Measurements from ENCODE around the gene DCAF11. TPM values are rescaled to one million over a fixed set of nuclear protein-coding genes. Genes with fewer than 3 reads are reported as not detected.

DCAF11 gene
- total and polyA plus RNA-seq, 4 experiments from 2014 or later: 71.5 to 93.4 (median 75.4) TPM

- Mint-ChIP-seq H3K9me3 (no peaks in the 10 kb centered on the region), H3K4me3 (peak overlapping the region in 4 of 8 donors; percentile 30 to 64 (median 44)), H3K27ac (peak overlapping the region; percentile 82 to 96 (median 95)), H3K27me3 (no peaks in the 10 kb centered on the region), H3K4me1 (peaks cover 6 to 15% (median 12%) of the 10 kb centered on the region in 4 donors), H3K36me3 (peaks cover 11 to 16% of the 10 kb centered on the region in 2 donors)
- ChIA-PET POLR2A (ENCODE audit: partially characterized antibody) (interaction anchor here (0.6 to 8.4 kb wide), 18 partner anchors 15 to 163 kb away, joined by 3 to 137 read pairs (median 8); partner anchors contain the start of genes CARMIL3, CHMP4A, EMC9 and IPO4), CTCF (ENCODE audit: partially characterized antibody) (interaction anchor here (0.9 to 11.5 kb wide), 41 partner anchors 8 to 225 kb away, joined by 3 to 412 read pairs (median 6); partner anchors contain the start of genes CARMIL3, CIDEB, DHRS4L2 and EMC9)
- Histone ChIP-seq H3K4me3 (ENCODE audit: low read length in 2 of 2) (no peak overlapping the region), H3K9me3 (ENCODE audit: control insufficient read depth in 1 of 2, low read length in 2 of 2) (no peaks in the 10 kb centered on the region), H3K36me3 (ENCODE audit: insufficient read depth, low read length) (peaks cover 3% of the 10 kb centered on the region), H3K4me1 (ENCODE audit: insufficient read depth, low read length) (peaks cover 18% of the 10 kb centered on the region), H3K27me3 (ENCODE audit: insufficient read depth, low read length) (no peaks in the 10 kb centered on the region), H3K27ac (ENCODE audit: low read depth, low read length) (peak overlapping the region; percentile 45)
- intact Hi-C loops (cut with micrococcal nuclease): loop anchor here (1.0 kb wide), 5 partner anchors 18 to 94 kb away; partner anchors contain the start of gene IRF9
- no peak for DNase-seq
Observed at GRCh38 chr14:24108336-24108874, 6.2 kb upstream of the DCAF11 start.

GRCh38 chr14:24110060-24110459 lies 4.5 kb upstream of the DCAF11 start:
- Histone ChIP-seq H3K27ac (ENCODE audit: low read depth, low read length) (no peak overlapping the region), H3K9me3 (ENCODE audit: control insufficient read depth in 1 of 2, low read length in 2 of 2) (no peaks in the 10 kb centered on the region), H3K4me1 (ENCODE audit: insufficient read depth, low read length) (peaks cover 21% of the 10 kb centered on the region), H3K4me3 (ENCODE audit: low read length in 2 of 2) (no peak overlapping the region), H3K27me3 (ENCODE audit: insufficient read depth, low read length) (no peaks in the 10 kb centered on the region), H3K36me3 (ENCODE audit: insufficient read depth, low read length) (no peaks in the 10 kb centered on the region)
- peaks cover 7 to 31% (median 13%) of the 10 kb centered on the region in 4 donors for H3K4me1 Mint-ChIP-seq
- no peak overlapping the region for H3K27ac Mint-ChIP-seq
- POLR2A ChIA-PET (ENCODE audit: partially characterized antibody): interaction anchor here (1.0 to 8.4 kb wide), 12 partner anchors 17 to 126 kb away, joined by 3 to 137 read pairs (median 6); partner anchors contain the start of genes CARMIL3, EMC9, IRF9 and PCK2
- peaks cover 2 to 10% of the 10 kb centered on the region in 2 donors for H3K36me3 Mint-ChIP-seq
- intact Hi-C loops (cut with micrococcal nuclease): loop anchor here (10.0 kb wide), 1 partner anchor 645 kb away; the partner anchor contains the start of gene NGDN
- no peak for DNase-seq
- H3K9me3 Mint-ChIP-seq: peaks cover 0 to 2% (median 0%) of the 10 kb centered on the region in 8 donors
- H3K27me3 Mint-ChIP-seq: no peaks in the 10 kb centered on the region
- H3K4me3 Mint-ChIP-seq: no peak overlapping the region
- CTCF ChIA-PET (ENCODE audit: partially characterized antibody): interaction anchor here (0.6 to 11.5 kb wide), 21 partner anchors 8 to 327 kb away, joined by 3 to 412 read pairs (median 8); partner anchors contain the start of genes CARMIL3, DHRS4L2, EMC9 and IRF9

- H3K4me1 Mint-ChIP-seq: peaks cover 11 to 36% (median 17%) of the 10 kb centered on the region in 4 donors
- Histone ChIP-seq H3K9me3 (ENCODE audit: control insufficient read depth in 1 of 2, low read length in 2 of 2) (no peaks in the 10 kb centered on the region), H3K4me1 (ENCODE audit: insufficient read depth, low read length) (peaks cover 22% of the 10 kb centered on the region), H3K27ac (ENCODE audit: low read depth, low read length) (no peak overlapping the region), H3K27me3 (ENCODE audit: insufficient read depth, low read length) (no peaks in the 10 kb centered on the region), H3K4me3 (ENCODE audit: low read length in 2 of 2) (no peak overlapping the region), H3K36me3 (ENCODE audit: insufficient read depth, low read length) (no peaks in the 10 kb centered on the region)
- DNase-seq: no peak
- H3K27ac Mint-ChIP-seq: peak overlapping the region in 2 of 7 donors; percentile 16 to 70
- peaks cover 0 to 2% (median 0%) of the 10 kb centered on the region in 8 donors for H3K9me3 Mint-ChIP-seq
- no peak overlapping the region for H3K4me3 Mint-ChIP-seq
- peaks cover 0 to 15% of the 10 kb centered on the region in 2 donors for H3K36me3 Mint-ChIP-seq
- intact Hi-C loops (cut with micrococcal nuclease): loop anchor here (10.0 kb wide), 1 partner anchor 646 kb away; the partner anchor contains the start of gene NGDN
- CTCF ChIA-PET (ENCODE audit: partially characterized antibody): interaction anchor here (0.6 to 11.5 kb wide), 14 partner anchors 15 to 327 kb away, joined by 3 to 412 read pairs (median 12); partner anchors contain the start of genes CARMIL3, EMC9, IRF9 and PCK2
- POLR2A ChIA-PET (ENCODE audit: partially characterized antibody): interaction anchor here (1.0 to 8.4 kb wide), 12 partner anchors 17 to 125 kb away, joined by 3 to 137 read pairs (median 6); partner anchors contain the start of genes CARMIL3, EMC9, IRF9 and PCK2
- H3K27me3 Mint-ChIP-seq: no peaks in the 10 kb centered on the region
Observed at GRCh38 chr14:24110523-24110922, 4.1 kb upstream of the DCAF11 start.

GRCh38 chr14:24113379-24113800 lies 1.2 kb upstream of the DCAF11 start:
- Histone ChIP-seq H3K4me3 (ENCODE audit: low read length in 2 of 2) (peak overlapping the region; percentile 97), H3K27me3 (ENCODE audit: insufficient read depth, low read length) (no peaks in the 10 kb centered on the region), H3K4me1 (ENCODE audit: insufficient read depth, low read length) (peaks cover 41% of the 10 kb centered on the region), H3K36me3 (ENCODE audit: insufficient read depth, low read length) (peaks cover 13% of the 10 kb centered on the region), H3K27ac (ENCODE audit: low read depth, low read length) (peak overlapping the region; percentile 98), H3K9me3 (ENCODE audit: control insufficient read depth in 1 of 2, low read length in 2 of 2) (no peaks in the 10 kb centered on the region)
- DNase-seq: no peak
- no peaks in the 10 kb centered on the region for H3K27me3 Mint-ChIP-seq
- peaks cover 22 to 45% (median 33%) of the 10 kb centered on the region in 4 donors for H3K4me1 Mint-ChIP-seq
- peak overlapping the region; percentile 95 to 99 (median 98) for H3K4me3 Mint-ChIP-seq
- ChIA-PET CTCF (ENCODE audit: partially characterized antibody) (interaction anchor here (0.7 to 5.4 kb wide), 13 partner anchors 10 to 318 kb away, joined by 3 to 43 read pairs (median 6); partner anchors contain the start of genes IRF9, MDP1, PCK2 and PSME1), POLR2A (ENCODE audit: partially characterized antibody) (interaction anchor here (0.8 to 9.6 kb wide), 30 partner anchors 8 to 827 kb away, joined by 3 to 347 read pairs (median 12); partner anchors contain the start of genes CARMIL3, CBLN3, CHMP4A and CIDEB)
- intact Hi-C loops (cut with micrococcal nuclease): loop anchor here (10.0 kb wide), 1 partner anchor 649 kb away; the partner anchor contains the start of gene NGDN
- peak overlapping the region; percentile 98 to 100 (median 99) for H3K27ac Mint-ChIP-seq
- H3K36me3 Mint-ChIP-seq: peaks cover 15 to 36% of the 10 kb centered on the region in 2 donors
- H3K9me3 Mint-ChIP-seq: peaks cover 0 to 2% (median 0%) of the 10 kb centered on the region in 8 donors

- peak overlapping the region; percentile 95 to 99 (median 98) for H3K4me3 Mint-ChIP-seq
- Histone ChIP-seq H3K4me1 (ENCODE audit: insufficient read depth, low read length) (peaks cover 35% of the 10 kb centered on the region), H3K9me3 (ENCODE audit: control insufficient read depth in 1 of 2, low read length in 2 of 2) (no peaks in the 10 kb centered on the region), H3K4me3 (ENCODE audit: low read length in 2 of 2) (peak overlapping the region; percentile 97), H3K36me3 (ENCODE audit: insufficient read depth, low read length) (peaks cover 19% of the 10 kb centered on the region), H3K27ac (ENCODE audit: low read depth, low read length) (peak overlapping the region; percentile 98), H3K27me3 (ENCODE audit: insufficient read depth, low read length) (no peaks in the 10 kb centered on the region)
- POLR2A ChIA-PET (ENCODE audit: partially characterized antibody): interaction anchor here (0.8 to 9.6 kb wide), 44 partner anchors 9 to 828 kb away, joined by 3 to 347 read pairs (median 5); partner anchors contain the start of genes CARMIL3, CBLN3, CHMP4A and CIDEB
- H3K36me3 Mint-ChIP-seq: peaks cover 21 to 42% of the 10 kb centered on the region in 2 donors
- H3K27me3 Mint-ChIP-seq: no peaks in the 10 kb centered on the region
- peaks cover 19 to 45% (median 29%) of the 10 kb centered on the region in 4 donors for H3K4me1 Mint-ChIP-seq
- peak overlapping the region; percentile 98 to 100 (median 99) for H3K27ac Mint-ChIP-seq
- intact Hi-C loops (cut with micrococcal nuclease): loop anchor here (1.0 to 10.0 kb wide), 12 partner anchors 20 to 649 kb away; partner anchors contain the start of genes CHMP4A, DHRS1, EMC9 and GMPR2
- peaks cover 0 to 2% (median 0%) of the 10 kb centered on the region in 8 donors for H3K9me3 Mint-ChIP-seq
- CTCF ChIA-PET (ENCODE audit: partially characterized antibody): interaction anchor here (0.7 to 5.4 kb wide), 19 partner anchors 10 to 318 kb away, joined by 3 to 43 read pairs (median 6); partner anchors contain the start of genes EMC9, IRF9, MDP1 and PCK2
- DNase-seq: peak in 4 of 5 donors; percentile 86 to 91 (median 88)
Observed at GRCh38 chr14:24113801-24114531, 611 bp upstream of the DCAF11 start.

- Mint-ChIP-seq H3K36me3 (peaks cover 30 to 52% of the 10 kb centered on the region in 2 donors), H3K4me3 (peak overlapping the region; percentile 95 to 99 (median 98)), H3K27me3 (no peaks in the 10 kb centered on the region), H3K27ac (peak overlapping the region; percentile 98 to 100 (median 99)), H3K9me3 (peaks cover 0 to 2% (median 0%) of the 10 kb centered on the region in 8 donors), H3K4me1 (peaks cover 19 to 44% (median 30%) of the 10 kb centered on the region in 4 donors)
- Histone ChIP-seq H3K4me3 (ENCODE audit: low read length in 2 of 2) (peak overlapping the region; percentile 97 to 98), H3K4me1 (ENCODE audit: insufficient read depth, low read length) (peaks cover 29% of the 10 kb centered on the region), H3K27me3 (ENCODE audit: insufficient read depth, low read length) (no peaks in the 10 kb centered on the region), H3K27ac (ENCODE audit: low read depth, low read length) (peak overlapping the region; percentile 98), H3K36me3 (ENCODE audit: insufficient read depth, low read length) (peaks cover 31% of the 10 kb centered on the region), H3K9me3 (ENCODE audit: control insufficient read depth in 1 of 2, low read length in 2 of 2) (no peaks in the 10 kb centered on the region)
- no peak for DNase-seq
- ChIA-PET POLR2A (ENCODE audit: partially characterized antibody) (interaction anchor here (0.6 to 9.6 kb wide), 28 partner anchors 9 to 321 kb away, joined by 3 to 347 read pairs (median 11); partner anchors contain the start of genes CARMIL3, CBLN3, CHMP4A and CIDEB), CTCF (ENCODE audit: partially characterized antibody) (interaction anchor here (1.2 to 5.4 kb wide), 13 partner anchors 12 to 193 kb away, joined by 3 to 43 read pairs (median 9); partner anchors contain the start of genes IRF9, MDP1, PCK2 and PSME1)
- intact Hi-C loops (cut with micrococcal nuclease): loop anchor here (2.0 to 10.0 kb wide), 2 partner anchors 97 to 651 kb away; partner anchors contain the start of genes CHMP4A and NGDN
Observed at GRCh38 chr14:24115422-24116127, 998 bp downstream of the DCAF11 start.

All from CD4-positive, alpha-beta memory T cell (primary cell).